HEK293 (cell line): Measurements from ENCODE around the gene CHI3L1.

Source experiments
- BCL11A ChIP-seq: fragments of 450-650 bp; formaldehyde crosslinking; IDR thresholded peaks from 2 replicates; pipeline ENCODE4 v1.5.1; 2016; ENCODE audit warnings: low read depth, missing biosample characterization, missing genetic modification characterization
- HOXC10 ChIP-seq: sonication (generic); formaldehyde crosslinking; IDR thresholded peaks from 2 replicates; pipeline ENCODE4 v1.8.1; 2023; ENCODE audit warnings: mild to moderate bottlenecking, missing genetic modification reagents
- HOXD13 ChIP-seq: sonication (generic); formaldehyde crosslinking; IDR thresholded peaks from 2 replicates; pipeline ENCODE4 v1.8.0; 2022; ENCODE audit warnings: missing genetic modification reagents, borderline replicate concordance
- MEIS1 ChIP-seq: sonication (generic); formaldehyde crosslinking; IDR thresholded peaks from 2 replicates; pipeline ENCODE4 v1.8.1; 2022; ENCODE audit warnings: missing genetic modification reagents, mild to moderate bottlenecking, borderline replicate concordance
- OVOL3 ChIP-seq: fragments of 450-650 bp; formaldehyde crosslinking; IDR thresholded peaks from 2 replicates; pipeline ENCODE4 v1.5.1; 2016; ENCODE audit warnings: missing biosample characterization, missing genetic modification characterization
- SETDB1 ChIP-seq: IDR thresholded peaks from one replicate; pipeline ENCODE4 v1.6.1; 2017; ENCODE audit warnings: mild to moderate bottlenecking, low read length, moderate library complexity, mixed read lengths; ENCODE audit not compliant: insufficient read length
- SP2 ChIP-seq: fragments of 450-650 bp; formaldehyde crosslinking; IDR thresholded peaks from 2 replicates; pipeline ENCODE4 v1.5.1; 2016; ENCODE audit warnings: missing biosample characterization, missing genetic modification characterization
- TCF7L2 ChIP-seq: IDR thresholded peaks from 2 replicates; pipeline ENCODE4 v1.6.1; 2011; ENCODE audit warnings: low read depth, mild to moderate bottlenecking, inconsistent platforms, low read length, moderate library complexity, borderline replicate concordance
- YY2 ChIP-seq: fragments of 450-650 bp; formaldehyde crosslinking; IDR thresholded peaks from 2 replicates; pipeline ENCODE4 v1.5.1; 2016; ENCODE audit warnings: missing biosample characterization, missing genetic modification characterization
- ZNF112 ChIP-seq: fragments of 450-650 bp; formaldehyde crosslinking; IDR thresholded peaks from 2 replicates; pipeline ENCODE4 v1.5.0; 2017; ENCODE audit warnings: missing biosample characterization, missing genetic modification characterization
- ZNF114 ChIP-seq: fragments of 450-650 bp; formaldehyde crosslinking; IDR thresholded peaks from 2 replicates; pipeline ENCODE4 v1.5.0; 2017; ENCODE audit warnings: missing biosample characterization, missing genetic modification characterization
- ZNF121 ChIP-seq: fragments of 450-650 bp; formaldehyde crosslinking; IDR thresholded peaks from 2 replicates; pipeline ENCODE4 v1.5.1; 2016; ENCODE audit warnings: missing biosample characterization, missing genetic modification characterization
- ZNF138 ChIP-seq: fragments of 450-650 bp; formaldehyde crosslinking; IDR thresholded peaks from 2 replicates; pipeline ENCODE4 v1.5.1; 2016; ENCODE audit warnings: missing biosample characterization, missing genetic modification characterization, borderline replicate concordance
- ZNF174 ChIP-seq: fragments of 450-650 bp; formaldehyde crosslinking; IDR thresholded peaks from 2 replicates; pipeline ENCODE4 v1.5.0; 2017; ENCODE audit warnings: missing biosample characterization, mild to moderate bottlenecking, missing genetic modification characterization
- ZNF184 ChIP-seq: fragments of 450-650 bp; IDR thresholded peaks from 2 replicates; pipeline ENCODE4 v1.5.1; 2018; ENCODE audit warnings: missing biosample characterization, mild to moderate bottlenecking, missing genetic modification characterization
- ZNF19 ChIP-seq: fragments of 450-650 bp; formaldehyde crosslinking; IDR thresholded peaks from 2 replicates; pipeline ENCODE4; 2016; ENCODE audit warnings: missing biosample characterization, missing genetic modification characterization, low read depth
- ZNF266 ChIP-seq: fragments of 450-650 bp; formaldehyde crosslinking; IDR thresholded peaks from 2 replicates; pipeline ENCODE4 v1.5.1; 2016; ENCODE audit warnings: missing biosample characterization, missing genetic modification characterization, low read depth
- ZNF302 ChIP-seq: fragments of 450-650 bp; formaldehyde crosslinking; IDR thresholded peaks from 2 replicates; pipeline ENCODE4 v1.5.1; 2016; ENCODE audit warnings: missing biosample characterization, missing genetic modification characterization, low read depth
- ZNF366 ChIP-seq: fragments of 450-650 bp; formaldehyde crosslinking; conservative IDR thresholded peaks from 2 replicates; pipeline ENCODE4 v1.5.1; 2016; ENCODE audit warnings: missing biosample characterization, missing genetic modification characterization
- ZNF423 ChIP-seq: fragments of 450-650 bp; formaldehyde crosslinking; IDR thresholded peaks from 2 replicates; pipeline ENCODE4 v1.5.1; 2016; ENCODE audit warnings: missing biosample characterization, missing genetic modification characterization
- ZNF514 ChIP-seq: fragments of 450-650 bp; formaldehyde crosslinking; IDR thresholded peaks from 2 replicates; pipeline ENCODE4 v1.5.1; 2016; ENCODE audit warnings: missing biosample characterization, missing genetic modification characterization
- ZNF521 ChIP-seq: fragments of 450-650 bp; formaldehyde crosslinking; IDR thresholded peaks from 2 replicates; pipeline ENCODE4 v1.5.1; 2017; ENCODE audit warnings: missing biosample characterization, mild to moderate bottlenecking, missing genetic modification characterization
- ZNF596 ChIP-seq: fragments of 450-650 bp; IDR thresholded peaks from 2 replicates; pipeline ENCODE4 v1.5.0; 2018; ENCODE audit warnings: missing biosample characterization, mild to moderate bottlenecking, missing genetic modification characterization, moderate library complexity
- ZNF610 ChIP-seq: fragments of 450-650 bp; formaldehyde crosslinking; IDR thresholded peaks from 2 replicates; pipeline ENCODE4 v1.5.1; 2016; ENCODE audit warnings: missing biosample characterization, missing genetic modification characterization, borderline replicate concordance
- ZNF623 ChIP-seq: fragments of 450-650 bp; formaldehyde crosslinking; IDR thresholded peaks from 2 replicates; pipeline ENCODE4 v1.5.1; 2016; ENCODE audit warnings: missing biosample characterization, missing genetic modification characterization
- ZNF626 ChIP-seq: fragments of 450-650 bp; sonication (Bioruptor Pico); formaldehyde crosslinking; IDR thresholded peaks from 2 replicates; pipeline ENCODE4 v1.5.1; 2018; ENCODE audit warnings: missing biosample characterization, missing genetic modification characterization, inconsistent platforms
- ZNF658 ChIP-seq: fragments of 450-650 bp; formaldehyde crosslinking; IDR thresholded peaks from 2 replicates; pipeline ENCODE4; 2016; ENCODE audit warnings: missing biosample characterization, missing genetic modification characterization
- ZNF670 ChIP-seq: fragments of 450-650 bp; formaldehyde crosslinking; IDR thresholded peaks from 2 replicates; pipeline ENCODE4 v1.5.1; 2016; ENCODE audit warnings: missing biosample characterization, missing genetic modification characterization, low read depth
- ZNF701 ChIP-seq: fragments of 450-650 bp; formaldehyde crosslinking; IDR thresholded peaks from 2 replicates; pipeline ENCODE4 v1.5.1; 2016; ENCODE audit warnings: missing biosample characterization, missing genetic modification characterization
- ZNF76 ChIP-seq: fragments of 450-650 bp; formaldehyde crosslinking; IDR thresholded peaks from 2 replicates; pipeline ENCODE4; 2016; ENCODE audit warnings: low read depth, missing biosample characterization, missing genetic modification characterization, borderline replicate concordance
- ZNF776 ChIP-seq: fragments of 450-650 bp; formaldehyde crosslinking; IDR thresholded peaks from 2 replicates; pipeline ENCODE4 v1.5.0; 2017; ENCODE audit warnings: missing biosample characterization, missing genetic modification characterization, borderline replicate concordance
- ZNF777 ChIP-seq: fragments of 450-650 bp; formaldehyde crosslinking; IDR thresholded peaks from 2 replicates; pipeline ENCODE4 v1.5.1; 2017; ENCODE audit warnings: missing biosample characterization, missing genetic modification characterization, borderline replicate concordance
- ZNF837 ChIP-seq: fragments of 450-650 bp; formaldehyde crosslinking; IDR thresholded peaks from 2 replicates; pipeline ENCODE4 v1.5.1; 2016; ENCODE audit warnings: missing biosample characterization, missing genetic modification characterization
- ZSCAN23 ChIP-seq: fragments of 450-650 bp; formaldehyde crosslinking; IDR thresholded peaks from 2 replicates; pipeline ENCODE4 v1.5.1; 2016; ENCODE audit warnings: missing biosample characterization, missing genetic modification characterization
- TF ChIP-seq, protein P1 (sequence below): fragments of 450-650 bp; IDR thresholded peaks from 2 replicates; pipeline ENCODE4 v1.5.1; 2018; ENCODE audit warnings: missing biosample characterization, mild to moderate bottlenecking, missing genetic modification characterization
- TF ChIP-seq, protein P2 (sequence below): fragments of 450-650 bp; formaldehyde crosslinking; IDR thresholded peaks from 2 replicates; pipeline ENCODE4 v1.5.1; 2016; ENCODE audit warnings: missing biosample characterization, missing genetic modification characterization
- TF ChIP-seq, protein P3 (sequence below): fragments of 450-650 bp; formaldehyde crosslinking; IDR thresholded peaks from 2 replicates; pipeline ENCODE4 v1.5.1; 2016; ENCODE audit warnings: missing biosample characterization, missing genetic modification characterization
- TF ChIP-seq, protein P4 (sequence below): fragments of 450-650 bp; formaldehyde crosslinking; IDR thresholded peaks from 2 replicates; pipeline ENCODE4 v1.5.1; 2016; ENCODE audit warnings: missing biosample characterization, missing genetic modification characterization
- TF ChIP-seq, protein P5 (sequence below): fragments of 450-650 bp; formaldehyde crosslinking; IDR thresholded peaks from 2 replicates; pipeline ENCODE4 v1.5.1; 2016; ENCODE audit warnings: missing biosample characterization, missing genetic modification characterization, borderline replicate concordance

Gene CHI3L1

DNA sequence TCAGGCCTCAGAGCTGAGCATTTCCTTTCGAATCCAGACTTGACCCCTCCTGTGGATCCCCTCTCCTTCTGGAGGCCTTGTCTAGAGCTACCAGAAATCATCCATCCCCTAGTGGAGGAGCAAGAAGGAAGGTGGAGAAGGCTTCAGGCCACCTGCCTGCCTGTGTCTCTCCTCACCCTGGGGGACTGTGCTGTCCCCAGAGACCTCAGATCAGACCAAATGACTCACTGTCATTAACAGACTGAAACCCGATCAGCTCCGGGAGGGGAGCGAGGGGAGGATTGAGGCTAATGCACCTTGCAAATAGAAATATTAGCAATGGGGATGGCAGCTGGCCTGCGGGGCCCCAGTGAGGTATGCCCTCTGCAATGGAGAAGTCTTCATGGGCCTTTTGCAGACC is 12.9 kb downstream of the CHI3L1 start (continued):
- TF ChIP-seq, protein P1, sequence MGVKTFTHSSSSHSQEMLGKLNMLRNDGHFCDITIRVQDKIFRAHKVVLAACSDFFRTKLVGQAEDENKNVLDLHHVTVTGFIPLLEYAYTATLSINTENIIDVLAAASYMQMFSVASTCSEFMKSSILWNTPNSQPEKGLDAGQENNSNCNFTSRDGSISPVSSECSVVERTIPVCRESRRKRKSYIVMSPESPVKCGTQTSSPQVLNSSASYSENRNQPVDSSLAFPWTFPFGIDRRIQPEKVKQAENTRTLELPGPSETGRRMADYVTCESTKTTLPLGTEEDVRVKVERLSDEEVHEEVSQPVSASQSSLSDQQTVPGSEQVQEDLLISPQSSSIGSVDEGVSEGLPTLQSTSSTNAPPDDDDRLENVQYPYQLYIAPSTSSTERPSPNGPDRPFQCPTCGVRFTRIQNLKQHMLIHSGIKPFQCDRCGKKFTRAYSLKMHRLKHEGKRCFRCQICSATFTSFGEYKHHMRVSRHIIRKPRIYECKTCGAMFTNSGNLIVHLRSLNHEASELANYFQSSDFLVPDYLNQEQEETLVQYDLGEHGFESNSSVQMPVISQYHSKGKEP: no peak
- no peak for TF ChIP-seq ZNF777 (tag by site-specific recombination)
- TF ChIP-seq ZNF366 (tag by site-specific recombination): peak; percentile 55
- no peak for TF ChIP-seq SP2 (tag by site-specific recombination)
- no peak for TF ChIP-seq YY2 (tag by site-specific recombination)
- TF ChIP-seq ZNF121 (tag by site-specific recombination): no peak
- TF ChIP-seq, protein P2, sequence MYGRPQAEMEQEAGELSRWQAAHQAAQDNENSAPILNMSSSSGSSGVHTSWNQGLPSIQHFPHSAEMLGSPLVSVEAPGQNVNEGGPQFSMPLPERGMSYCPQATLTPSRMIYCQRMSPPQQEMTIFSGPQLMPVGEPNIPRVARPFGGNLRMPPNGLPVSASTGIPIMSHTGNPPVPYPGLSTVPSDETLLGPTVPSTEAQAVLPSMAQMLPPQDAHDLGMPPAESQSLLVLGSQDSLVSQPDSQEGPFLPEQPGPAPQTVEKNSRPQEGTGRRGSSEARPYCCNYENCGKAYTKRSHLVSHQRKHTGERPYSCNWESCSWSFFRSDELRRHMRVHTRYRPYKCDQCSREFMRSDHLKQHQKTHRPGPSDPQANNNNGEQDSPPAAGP: 0 out of 2 replicates have a peak, but pooled peaks have one; percentile 55
- no peak for TF ChIP-seq ZNF521
- no peak for TF ChIP-seq ZNF138 (tag by site-specific recombination)
- no peak for TF ChIP-seq ZNF658 (tag by site-specific recombination)
- no peak for TF ChIP-seq HOXC10 (CRISPR knock-in tag)
- 0 out of 2 replicates have a peak, but pooled peaks have one; percentile 12 for TF ChIP-seq ZNF184
- TF ChIP-seq ZNF114: no peak
- no peak for TF ChIP-seq ZSCAN23 (tag by site-specific recombination)
- no peak for TF ChIP-seq ZNF76
- TF ChIP-seq ZNF174: no peak
- no peak for TF ChIP-seq HOXD13 (CRISPR knock-in tag)
- no peak for TF ChIP-seq ZNF623
- TF ChIP-seq ZNF423 (tag by site-specific recombination): no peak
- TF ChIP-seq ZNF610 (tag by site-specific recombination): no peak
- TF ChIP-seq ZNF626: no peak
- TF ChIP-seq MEIS1 (CRISPR knock-in tag): no peak
- no peak for TF ChIP-seq SETDB1
- TF ChIP-seq ZNF266 (tag by site-specific recombination): no peak
- TF ChIP-seq ZNF670 (tag by site-specific recombination): no peak
- TF ChIP-seq ZNF701 (tag by site-specific recombination): no peak
- TF ChIP-seq ZNF302: no peak
- TF ChIP-seq, protein P3, sequence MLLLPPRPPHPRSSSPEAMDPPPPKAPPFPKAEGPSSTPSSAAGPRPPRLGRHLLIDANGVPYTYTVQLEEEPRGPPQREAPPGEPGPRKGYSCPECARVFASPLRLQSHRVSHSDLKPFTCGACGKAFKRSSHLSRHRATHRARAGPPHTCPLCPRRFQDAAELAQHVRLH (tag by site-specific recombination): no peak
- no peak for TF ChIP-seq ZNF776 (tag by site-specific recombination)
- no peak for TF ChIP-seq OVOL3 (tag by site-specific recombination)
- no peak for TF ChIP-seq ZNF19 (tag by site-specific recombination)
- TF ChIP-seq TCF7L2: no peak
- TF ChIP-seq ZNF837: no peak
- no peak for TF ChIP-seq ZNF514 (tag by site-specific recombination)
- TF ChIP-seq, protein P4, sequence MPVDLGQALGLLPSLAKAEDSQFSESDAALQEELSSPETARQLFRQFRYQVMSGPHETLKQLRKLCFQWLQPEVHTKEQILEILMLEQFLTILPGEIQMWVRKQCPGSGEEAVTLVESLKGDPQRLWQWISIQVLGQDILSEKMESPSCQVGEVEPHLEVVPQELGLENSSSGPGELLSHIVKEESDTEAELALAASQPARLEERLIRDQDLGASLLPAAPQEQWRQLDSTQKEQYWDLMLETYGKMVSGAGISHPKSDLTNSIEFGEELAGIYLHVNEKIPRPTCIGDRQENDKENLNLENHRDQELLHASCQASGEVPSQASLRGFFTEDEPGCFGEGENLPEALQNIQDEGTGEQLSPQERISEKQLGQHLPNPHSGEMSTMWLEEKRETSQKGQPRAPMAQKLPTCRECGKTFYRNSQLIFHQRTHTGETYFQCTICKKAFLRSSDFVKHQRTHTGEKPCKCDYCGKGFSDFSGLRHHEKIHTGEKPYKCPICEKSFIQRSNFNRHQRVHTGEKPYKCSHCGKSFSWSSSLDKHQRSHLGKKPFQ: no peak
- TF ChIP-seq, protein P5, sequence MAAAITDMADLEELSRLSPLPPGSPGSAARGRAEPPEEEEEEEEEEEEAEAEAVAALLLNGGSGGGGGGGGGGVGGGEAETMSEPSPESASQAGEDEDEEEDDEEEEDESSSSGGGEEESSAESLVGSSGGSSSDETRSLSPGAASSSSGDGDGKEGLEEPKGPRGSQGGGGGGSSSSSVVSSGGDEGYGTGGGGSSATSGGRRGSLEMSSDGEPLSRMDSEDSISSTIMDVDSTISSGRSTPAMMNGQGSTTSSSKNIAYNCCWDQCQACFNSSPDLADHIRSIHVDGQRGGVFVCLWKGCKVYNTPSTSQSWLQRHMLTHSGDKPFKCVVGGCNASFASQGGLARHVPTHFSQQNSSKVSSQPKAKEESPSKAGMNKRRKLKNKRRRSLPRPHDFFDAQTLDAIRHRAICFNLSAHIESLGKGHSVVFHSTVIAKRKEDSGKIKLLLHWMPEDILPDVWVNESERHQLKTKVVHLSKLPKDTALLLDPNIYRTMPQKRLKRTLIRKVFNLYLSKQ (tag by site-specific recombination): no peak
- no peak for TF ChIP-seq ZNF112 (tag by site-specific recombination)
- no peak for TF ChIP-seq BCL11A (tag by site-specific recombination)
- no peak for TF ChIP-seq ZNF596 (tag by site-specific recombination)
